ENCODE results near the gene SLC2A8. TPM values are rescaled to one million over a fixed set of nuclear protein-coding genes. Genes with fewer than 3 reads are reported as not detected.

SLC2A8 gene
- total RNA-seq, 1 experiment from 2014 or later, result 29.0 TPM

DNA sequence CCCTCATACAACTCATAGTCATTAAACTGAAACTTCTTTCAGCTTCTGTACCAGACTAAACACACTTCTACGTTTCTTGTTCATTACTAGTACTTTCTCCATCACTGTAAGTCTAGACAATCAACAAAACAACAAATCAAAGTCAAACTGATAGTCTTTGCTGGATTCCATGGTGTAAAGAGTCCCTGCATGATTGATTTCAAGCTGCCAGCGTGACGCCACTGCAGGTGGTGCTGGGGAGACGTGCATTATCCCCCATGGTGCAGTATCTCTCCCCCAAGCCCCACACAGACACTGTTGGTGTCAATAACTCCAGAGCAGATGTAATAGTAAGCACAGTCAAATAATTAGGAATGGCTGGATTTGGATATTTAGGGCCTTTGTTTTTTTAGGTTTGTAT, 10.7 kb upstream of the SLC2A8 start:
- intact Hi-C loops (cut with micrococcal nuclease), result loop anchor here (10.0 kb wide), 1 partner anchor 51 kb away; no protein-coding TSS in a partner anchor
- no peak overlapping the region for H3K9ac ChIP-seq (ENCODE audit: low read length)
- POLR2A ChIA-PET (ENCODE audit: unreplicated experiment), result no interaction called here
- TF ChIP-seq EZH2 (IDR thresholded peaks at IDR 0.05; ENCODE audit: low read length, unreplicated experiment) (no peak), EZH2phosphoT487 (IDR thresholded peaks at IDR 0.05; ENCODE audit: borderline replicate concordance, low read length) (no peak)
- TF ChIP-seq, protein P1, sequence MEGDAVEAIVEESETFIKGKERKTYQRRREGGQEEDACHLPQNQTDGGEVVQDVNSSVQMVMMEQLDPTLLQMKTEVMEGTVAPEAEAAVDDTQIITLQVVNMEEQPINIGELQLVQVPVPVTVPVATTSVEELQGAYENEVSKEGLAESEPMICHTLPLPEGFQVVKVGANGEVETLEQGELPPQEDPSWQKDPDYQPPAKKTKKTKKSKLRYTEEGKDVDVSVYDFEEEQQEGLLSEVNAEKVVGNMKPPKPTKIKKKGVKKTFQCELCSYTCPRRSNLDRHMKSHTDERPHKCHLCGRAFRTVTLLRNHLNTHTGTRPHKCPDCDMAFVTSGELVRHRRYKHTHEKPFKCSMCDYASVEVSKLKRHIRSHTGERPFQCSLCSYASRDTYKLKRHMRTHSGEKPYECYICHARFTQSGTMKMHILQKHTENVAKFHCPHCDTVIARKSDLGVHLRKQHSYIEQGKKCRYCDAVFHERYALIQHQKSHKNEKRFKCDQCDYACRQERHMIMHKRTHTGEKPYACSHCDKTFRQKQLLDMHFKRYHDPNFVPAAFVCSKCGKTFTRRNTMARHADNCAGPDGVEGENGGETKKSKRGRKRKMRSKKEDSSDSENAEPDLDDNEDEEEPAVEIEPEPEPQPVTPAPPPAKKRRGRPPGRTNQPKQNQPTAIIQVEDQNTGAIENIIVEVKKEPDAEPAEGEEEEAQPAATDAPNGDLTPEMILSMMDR (conservative IDR thresholded peaks at IDR 0.05; ENCODE audit: low read depth, low read length), result no peak
- H3K4me3 ChIP-seq (ENCODE audit: low read length), result no peak overlapping the region
- H3K27me3 ChIP-seq (ENCODE audit: low read length), result no peaks in the 10 kb centered on the region
- H3K9me2 ChIP-seq (replicated peaks; ENCODE audit: low read length), result no peaks in the 10 kb centered on the region
- no peaks in the 10 kb centered on the region for H3K79me2 ChIP-seq (ENCODE audit: low read length)
- H3K36me3 ChIP-seq (ENCODE audit: low read depth, low read length), result no peaks in the 10 kb centered on the region
- H3F3A ChIP-seq (ENCODE audit: low read length, unreplicated experiment), result no peaks in the 10 kb centered on the region
- H3K27ac ChIP-seq (ENCODE audit: low read length), result no peak overlapping the region
- DNase-seq (no peak), ATAC-seq (no peak)
- H3K4me1 ChIP-seq (ENCODE audit: insufficient read depth, low read length), result peaks cover 16% of the 10 kb centered on the region
- no peak overlapping the region for H3K4me2 ChIP-seq (ENCODE audit: low read length)
- CTCF ChIA-PET, result no interaction called here
- H2AFZ ChIP-seq (ENCODE audit: low read length), result no peak overlapping the region
- no peaks in the 10 kb centered on the region for H4K20me1 ChIP-seq (ENCODE audit: low read length)
- no peaks in the 10 kb centered on the region for H3K9me3 ChIP-seq (ENCODE audit: low read length)
- no TSS peak for BruUV-seq (replicated peaks)

DNA sequence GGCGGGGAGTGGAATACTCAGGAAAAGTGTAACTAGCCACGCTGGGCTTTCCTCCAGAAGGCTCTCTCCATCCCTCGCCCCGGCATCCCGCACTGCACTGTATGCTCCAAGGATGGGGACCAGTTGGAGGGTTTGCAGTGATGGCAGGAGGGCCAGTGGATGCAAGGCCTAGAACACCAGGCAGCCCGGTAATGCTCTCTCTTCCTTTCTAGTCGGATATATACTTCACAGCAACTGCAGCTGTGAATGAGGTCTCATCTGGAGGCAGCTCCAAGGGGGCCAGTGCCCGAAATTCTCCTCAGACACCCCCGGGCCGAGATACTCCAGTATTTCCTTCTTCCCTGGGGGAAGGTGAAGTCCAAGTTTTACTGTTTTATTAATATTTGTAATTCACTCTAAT, 10.0 kb upstream of the SLC2A8 start:
- no TSS peak for BruUV-seq (replicated peaks)
- intact Hi-C loops (cut with micrococcal nuclease), result loop anchor here (10.0 kb wide), 1 partner anchor 52 kb away; no protein-coding TSS in a partner anchor
- peaks cover 16% of the 10 kb centered on the region for H3K4me1 ChIP-seq (ENCODE audit: insufficient read depth, low read length)
- no peaks in the 10 kb centered on the region for H4K20me1 ChIP-seq (ENCODE audit: low read length)
- DNase-seq, result no peak
- H3F3A ChIP-seq (ENCODE audit: low read length, unreplicated experiment), result no peaks in the 10 kb centered on the region
- H3K9me2 ChIP-seq (replicated peaks; ENCODE audit: low read length), result no peaks in the 10 kb centered on the region
- H3K9ac ChIP-seq (ENCODE audit: low read length), result no peak overlapping the region
- no peaks in the 10 kb centered on the region for H3K79me2 ChIP-seq (ENCODE audit: low read length)
- no peak for ATAC-seq
- ChIA-PET CTCF (no interaction called here), POLR2A (ENCODE audit: unreplicated experiment) (no interaction called here)
- TF ChIP-seq EZH2 (IDR thresholded peaks at IDR 0.05; ENCODE audit: low read length, unreplicated experiment) (no peak), EZH2phosphoT487 (IDR thresholded peaks at IDR 0.05; ENCODE audit: borderline replicate concordance, low read length) (no peak)
- TF ChIP-seq, protein P1 (conservative IDR thresholded peaks at IDR 0.05; ENCODE audit: low read depth, low read length), result no peak
- no peak overlapping the region for H2AFZ ChIP-seq (ENCODE audit: low read length)
- no peak overlapping the region for H3K4me3 ChIP-seq (ENCODE audit: low read length)
- no peaks in the 10 kb centered on the region for H3K27me3 ChIP-seq (ENCODE audit: low read length)
- no peak overlapping the region for H3K27ac ChIP-seq (ENCODE audit: low read length)
- H3K4me2 ChIP-seq (ENCODE audit: low read length), result no peak overlapping the region
- H3K9me3 ChIP-seq (ENCODE audit: low read length), result no peaks in the 10 kb centered on the region
- no peaks in the 10 kb centered on the region for H3K36me3 ChIP-seq (ENCODE audit: low read depth, low read length)

DNA sequence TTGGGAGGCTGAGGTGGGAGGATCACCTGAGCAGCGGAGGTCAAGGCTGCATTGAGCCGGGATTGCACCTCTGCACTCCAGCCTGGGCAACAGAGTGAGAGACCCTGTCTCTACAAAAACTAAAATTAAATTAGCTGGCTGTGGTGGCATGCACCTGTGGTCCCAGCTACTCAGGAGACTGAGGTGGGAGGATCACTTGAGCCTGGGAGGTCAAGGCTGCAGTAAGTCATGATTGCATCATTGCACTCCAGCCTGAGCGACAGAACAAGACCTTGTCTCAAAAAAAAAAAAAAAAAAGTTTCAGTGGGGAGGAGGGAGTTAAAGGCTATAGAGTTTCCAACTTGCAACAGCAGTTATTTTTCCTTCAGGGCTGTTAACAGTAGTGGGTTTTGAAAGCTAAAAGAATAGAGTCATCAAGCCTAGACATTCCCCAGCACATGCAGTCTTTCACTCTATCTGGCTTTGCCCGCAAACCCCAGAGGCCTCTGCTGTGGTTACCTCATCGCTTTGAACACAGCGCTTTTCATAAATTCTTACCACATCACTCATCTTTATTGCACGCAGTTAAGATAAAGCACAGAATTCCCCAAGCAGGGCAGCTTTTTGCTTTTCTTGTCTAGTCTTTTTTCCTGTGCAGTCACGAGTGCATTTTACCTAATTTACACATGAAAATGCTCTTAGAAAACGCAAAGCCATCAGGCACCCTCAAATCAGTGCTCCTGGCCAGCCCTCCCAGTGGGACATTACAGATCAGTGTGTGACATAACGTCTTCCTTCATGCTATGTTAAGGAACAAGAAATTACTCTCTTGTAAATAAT, 8.7 kb upstream of the SLC2A8 start:
- Histone ChIP-seq H3K9me2 (replicated peaks; ENCODE audit: low read length) (no peaks in the 10 kb centered on the region), H4K20me1 (ENCODE audit: low read length) (no peaks in the 10 kb centered on the region), H3K9ac (ENCODE audit: low read length) (no peak overlapping the region), H3K4me3 (ENCODE audit: low read length) (peak overlapping the region; percentile 26; the same call in 1 of the 2 replicates), H3K36me3 (ENCODE audit: low read depth, low read length) (no peaks in the 10 kb centered on the region), H3K27me3 (ENCODE audit: low read length) (no peaks in the 10 kb centered on the region), H3K4me2 (ENCODE audit: low read length) (peak overlapping the region; percentile 77), H2AFZ (ENCODE audit: low read length) (no peak overlapping the region), H3K4me1 (ENCODE audit: insufficient read depth, low read length) (peaks cover 16% of the 10 kb centered on the region), H3K9me3 (ENCODE audit: low read length) (no peaks in the 10 kb centered on the region), H3K27ac (ENCODE audit: low read length) (peak overlapping the region; percentile 19; the same call in 1 of the 2 replicates), H3F3A (ENCODE audit: low read length, unreplicated experiment) (no peaks in the 10 kb centered on the region), H3K79me2 (ENCODE audit: low read length) (no peaks in the 10 kb centered on the region)
- TF ChIP-seq EZH2 (IDR thresholded peaks at IDR 0.05; ENCODE audit: low read length, unreplicated experiment) (no peak), EZH2phosphoT487 (IDR thresholded peaks at IDR 0.05; ENCODE audit: borderline replicate concordance, low read length) (no peak)
- TF ChIP-seq, protein P1 (conservative IDR thresholded peaks at IDR 0.05; ENCODE audit: low read depth, low read length), result no peak
- intact Hi-C loops (cut with micrococcal nuclease), result loop anchor here (10.0 kb wide), 1 partner anchor 53 kb away; no protein-coding TSS in a partner anchor
- ATAC-seq, result peak; percentile 99
- CTCF ChIA-PET, result interaction anchor here (0.6 to 0.7 kb wide), 2 partner anchors 63 to 992 kb away, joined by 3 to 7 read pairs; partner anchors contain the start of gene LRSAM1
- POLR2A ChIA-PET (ENCODE audit: unreplicated experiment), result no interaction called here
- no TSS peak for BruUV-seq (replicated peaks)
- peak; percentile 92 for DNase-seq

Measured in PC-3 (cell line).